Activated CD8-positive, alpha-beta memory T cell treated with anti-CD3 and anti-CD28 coated beads for 48 hours (primary cell): ENCODE results near the gene WDR54.
"Not testable (repeated sequence)": the region's sequence is repeated elsewhere in the genome, so short reads cannot be mapped to it uniquely, and the experiment has no call there.

ENCODE experiments used
- DNase-seq, 3 experiments: peaks; one replicate each; pipeline ENCODE4 v3.0.0-alpha.2; 2020; ENCODE audit warnings: low read depth in 2 of 3, low spot score in 2 of 3

Gene WDR54

GRCh38 chr2:74428675-74429074 is 7.1 kb downstream of the WDR54 start:
- DNase-seq: no peak

- no peak for DNase-seq
Observed at GRCh38 chr2:74429487-74430451, 8.2 kb downstream of the WDR54 start.

- no peak for DNase-seq
Observed at GRCh38 chr2:74430502-74430901, 9.0 kb downstream of the WDR54 start.

- no peak for DNase-seq
Observed at GRCh38 chr2:74436111-74436805, 14.7 kb downstream of the WDR54 start.

DNA sequence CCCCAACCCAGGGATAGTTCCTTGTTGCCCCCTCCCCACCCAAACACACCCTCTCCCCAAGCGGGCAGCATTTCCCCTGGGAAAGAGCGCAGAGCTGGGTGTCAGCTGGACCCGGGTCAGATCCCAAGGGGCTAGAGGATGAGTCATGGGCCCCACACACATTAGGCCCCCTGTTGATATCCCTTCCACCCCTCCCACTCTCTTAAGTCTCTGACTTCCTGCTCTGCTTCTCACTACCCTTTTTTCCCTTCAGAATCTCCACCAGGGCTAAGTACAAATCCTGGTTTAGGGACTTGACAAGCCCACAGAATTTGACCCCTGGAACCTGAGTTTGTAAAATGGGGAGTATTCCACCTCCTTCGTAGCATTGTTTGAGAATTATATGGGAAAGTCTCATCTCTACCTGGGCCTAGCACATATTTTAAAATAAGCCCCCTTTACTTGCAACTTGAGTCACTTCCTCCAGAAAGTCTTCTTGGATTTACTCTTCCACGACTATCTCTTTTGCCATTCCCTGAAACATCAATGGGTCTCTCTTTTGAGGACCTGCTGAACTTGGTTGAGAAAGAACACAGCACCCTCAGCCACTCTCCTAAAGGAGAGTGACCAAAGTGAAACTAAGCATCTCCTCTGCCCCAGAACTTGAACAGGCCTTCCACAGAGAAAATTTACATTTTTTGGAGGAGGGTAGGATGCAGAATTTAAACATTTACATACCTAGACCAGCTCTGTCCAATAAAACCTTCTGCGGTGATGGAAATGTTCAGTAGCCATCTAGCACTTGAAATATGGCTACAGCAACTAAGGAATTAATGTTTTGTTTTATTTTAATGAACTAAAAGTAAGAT is 15.5 kb downstream of the WDR54 start:
- no peak for DNase-seq

- DNase-seq: no peak
Observed at GRCh38 chr2:74438248-74438647, 16.7 kb downstream of the WDR54 start.

DNA sequence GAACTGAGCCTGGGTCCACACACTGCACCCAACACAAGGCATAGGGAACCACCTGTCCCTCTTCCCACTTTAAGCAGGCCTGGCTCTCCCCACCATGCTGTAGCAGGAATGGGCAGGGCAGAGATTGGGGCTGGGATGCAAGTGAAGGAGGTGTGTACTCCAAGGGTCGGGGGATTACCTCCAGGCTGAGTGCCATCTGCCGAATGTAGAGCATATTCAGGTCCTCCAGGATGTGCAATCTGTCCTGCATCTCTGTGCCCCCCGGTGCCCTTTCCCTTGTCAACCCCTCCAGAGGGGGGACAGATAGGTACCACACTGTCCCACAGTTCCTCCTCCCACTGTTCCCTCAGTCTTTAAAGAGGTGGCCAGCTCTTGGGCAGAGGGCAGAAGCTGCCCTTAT is 17.8 kb downstream of the WDR54 start:
- DNase-seq: no peak

DNA sequence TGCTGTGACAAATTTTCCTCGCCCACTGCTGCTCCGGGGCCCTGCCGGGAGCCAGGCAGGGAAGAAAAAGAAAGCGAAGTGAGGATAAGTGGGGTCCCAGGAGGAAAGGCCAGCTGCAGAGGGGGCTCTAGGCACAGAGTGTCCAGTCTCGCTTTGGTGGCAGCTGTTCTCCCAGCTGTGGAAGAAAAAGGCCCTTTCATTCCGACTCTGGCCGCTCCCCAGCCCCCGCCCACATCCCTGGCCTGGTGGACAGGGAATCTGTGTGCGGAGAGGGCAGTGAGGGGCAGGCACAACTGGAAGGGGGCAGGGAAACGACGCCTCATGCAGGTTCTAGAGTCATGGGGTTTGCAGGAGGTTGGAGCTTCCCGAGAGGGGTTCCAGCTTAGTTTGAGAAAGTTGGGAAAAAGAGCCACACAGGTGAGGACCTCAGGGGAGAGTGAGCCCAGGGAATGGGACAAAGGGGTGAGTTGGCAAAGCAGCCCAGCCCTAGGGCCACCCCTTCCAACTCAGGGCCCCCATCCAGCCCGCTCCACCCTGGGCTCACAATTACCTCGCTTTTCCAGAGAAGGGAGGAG is 18.4 kb downstream of the WDR54 start:
- DNase-seq: no peak

- DNase-seq: no peak
Observed at GRCh38 chr2:74440378-74441169, 19.0 kb downstream of the WDR54 start.

DNA sequence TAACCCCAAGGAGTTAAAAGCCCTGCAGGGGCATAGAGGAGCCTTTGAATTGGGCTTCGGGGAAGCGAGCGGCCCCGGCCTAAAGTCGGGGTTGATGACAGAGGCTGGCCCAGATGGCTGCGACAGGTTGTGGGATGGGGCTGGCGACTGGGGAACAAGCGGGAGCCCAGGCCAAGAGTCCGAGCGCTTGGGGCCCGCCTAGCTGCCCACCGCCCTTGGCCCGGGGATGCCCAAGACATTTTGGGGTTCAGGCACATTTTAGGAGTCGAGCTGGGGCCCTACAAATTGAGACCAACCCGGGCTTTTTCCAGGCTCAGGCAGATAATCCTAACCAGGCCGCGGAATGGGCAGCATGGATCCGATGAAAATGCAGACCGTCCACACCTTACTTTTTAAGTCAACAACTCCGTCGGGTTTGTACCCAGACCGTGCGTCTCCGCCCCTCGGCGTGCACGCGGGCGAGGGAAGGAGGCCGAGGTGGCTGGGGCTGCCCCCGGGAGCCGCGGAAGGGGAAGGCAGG is 19.7 kb downstream of the WDR54 start:
- DNase-seq: no peak

GRCh38 chr2:74441690-74442482 is 20.4 kb downstream of the WDR54 start, which contains the start of gene RTKN:
RTKN (minus strand) TSS chr2:74441937; CDS start chr2:74441816, 121 bp downstream.
- no peak for DNase-seq

DNA sequence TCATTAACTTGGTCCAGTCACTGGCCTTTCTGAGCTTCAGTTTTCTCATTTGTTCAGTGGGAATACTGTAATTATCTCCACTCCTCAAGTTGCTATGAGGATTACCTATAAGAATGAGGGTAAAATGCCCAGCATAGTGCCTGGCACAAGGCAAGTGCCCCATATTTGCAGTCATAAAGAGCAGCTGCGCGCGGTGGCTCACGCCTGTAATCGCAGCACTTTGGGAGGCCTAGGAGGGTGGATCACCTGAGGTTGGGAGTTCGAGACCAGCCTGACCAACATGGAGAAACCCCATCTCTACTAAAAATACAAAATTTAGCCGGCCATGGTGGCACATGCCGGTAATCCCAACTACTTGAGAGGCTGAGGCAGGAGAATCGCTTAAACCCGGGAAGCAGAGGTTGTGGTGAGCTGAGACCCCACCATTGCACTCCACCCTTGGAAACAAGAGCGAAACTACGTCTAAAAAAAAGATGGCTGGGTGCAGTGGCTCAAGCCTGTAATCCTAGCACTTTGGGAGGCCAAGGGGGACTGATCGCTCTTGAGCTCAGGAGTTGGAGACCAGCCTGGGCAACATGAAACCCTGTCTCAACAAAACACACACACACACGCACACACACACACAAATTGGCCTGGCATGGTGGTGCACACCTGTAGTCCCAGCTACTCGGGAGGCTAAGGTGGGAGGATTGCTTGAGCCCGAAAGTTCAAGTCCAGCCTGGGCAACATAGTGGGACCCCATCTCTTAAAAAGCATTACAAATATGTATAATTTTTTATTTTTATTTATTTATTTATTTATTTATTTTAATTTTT is 21.2 kb downstream of the WDR54 start:
- not testable (repeated sequence) for DNase-seq

DNA sequence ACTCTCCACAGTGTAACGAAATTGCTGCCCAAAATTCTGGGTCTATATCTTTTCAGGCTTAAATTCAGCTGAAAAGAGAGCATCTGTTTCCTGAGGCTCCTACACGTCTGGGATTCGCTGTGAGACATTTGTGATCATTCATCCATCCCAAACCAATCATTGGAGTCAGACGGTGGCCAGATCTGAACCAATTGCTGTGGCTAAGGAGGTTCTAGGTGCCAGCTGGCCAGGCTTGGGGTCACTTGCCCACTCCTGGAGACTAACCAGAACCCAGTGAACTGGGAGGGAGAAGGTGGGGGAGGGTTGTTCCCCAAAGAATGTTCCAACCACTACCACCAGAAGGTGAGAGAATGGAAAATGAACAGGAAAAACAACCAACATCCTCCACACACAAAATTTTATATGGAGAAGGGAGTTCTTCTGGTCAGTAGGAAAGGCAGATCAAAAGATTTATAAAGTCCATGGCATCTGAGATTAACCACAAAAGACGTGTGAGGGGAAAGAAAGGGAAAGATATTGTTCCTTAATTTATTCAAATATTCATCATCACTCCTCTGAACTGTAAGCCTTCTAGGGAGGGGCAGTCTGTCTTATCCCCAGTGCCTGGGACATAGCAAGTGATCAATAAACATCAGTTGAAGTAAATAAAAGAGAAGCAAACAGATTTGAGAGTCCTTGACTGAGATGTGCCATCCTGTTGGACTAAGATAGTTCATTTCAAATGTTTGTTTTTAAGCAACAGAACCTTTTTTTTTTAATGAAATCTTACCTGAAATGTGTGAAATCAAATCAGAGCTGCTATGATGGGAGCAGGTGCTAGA is 23.2 kb downstream of the WDR54 start:
- no peak for DNase-seq

DNA sequence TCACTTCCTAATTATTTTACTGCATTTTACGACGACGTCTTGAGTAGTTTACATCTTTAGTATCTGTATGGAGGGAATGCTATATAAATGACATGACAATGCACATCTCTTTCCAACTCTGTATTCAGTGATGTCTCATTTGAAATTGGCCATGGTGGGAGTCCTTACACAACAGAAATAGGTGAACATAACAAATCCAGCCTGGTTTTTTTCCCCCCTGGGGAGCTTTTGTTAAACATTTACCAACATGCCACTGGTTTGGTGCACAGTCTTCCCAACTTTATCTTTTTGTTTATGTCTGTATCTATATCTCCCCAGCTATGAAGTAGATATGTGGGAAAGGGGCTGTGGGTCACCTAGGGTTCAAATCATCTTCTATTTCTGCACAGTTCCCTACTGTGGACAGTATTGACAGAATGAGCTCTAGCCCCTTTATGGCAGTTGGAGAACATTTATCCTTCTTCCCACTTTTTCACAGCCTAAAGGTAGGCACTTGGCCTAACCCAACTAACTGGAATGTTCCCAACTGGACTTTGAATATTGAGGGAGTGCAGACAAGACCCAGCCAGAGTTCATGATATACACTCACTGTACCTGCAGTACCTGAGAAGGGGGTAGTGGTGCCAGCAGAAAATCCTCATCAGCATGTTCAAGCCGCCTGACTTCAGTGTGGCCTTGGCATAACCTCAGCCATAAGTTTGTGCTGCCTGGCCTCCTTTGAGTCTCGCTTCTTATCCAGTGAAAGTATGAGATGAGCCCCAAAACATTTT is 25.9 kb downstream of the WDR54 start:
- no peak for DNase-seq

- DNase-seq: no peak
Observed at GRCh38 chr2:74448771-74449170, 27.2 kb downstream of the WDR54 start.

- DNase-seq: no peak
Observed at GRCh38 chr2:74450570-74451190, 29.1 kb downstream of the WDR54 start.
